ENCODE data around the gene DDIT3.
"Not testable (repeated sequence)": the region's sequence is repeated elsewhere in the genome, so short reads cannot be mapped to it uniquely, and the experiment has no call there.

The DDIT3 gene, protein sequence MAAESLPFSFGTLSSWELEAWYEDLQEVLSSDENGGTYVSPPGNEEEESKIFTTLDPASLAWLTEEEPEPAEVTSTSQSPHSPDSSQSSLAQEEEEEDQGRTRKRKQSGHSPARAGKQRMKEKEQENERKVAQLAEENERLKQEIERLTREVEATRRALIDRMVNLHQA

DNA sequence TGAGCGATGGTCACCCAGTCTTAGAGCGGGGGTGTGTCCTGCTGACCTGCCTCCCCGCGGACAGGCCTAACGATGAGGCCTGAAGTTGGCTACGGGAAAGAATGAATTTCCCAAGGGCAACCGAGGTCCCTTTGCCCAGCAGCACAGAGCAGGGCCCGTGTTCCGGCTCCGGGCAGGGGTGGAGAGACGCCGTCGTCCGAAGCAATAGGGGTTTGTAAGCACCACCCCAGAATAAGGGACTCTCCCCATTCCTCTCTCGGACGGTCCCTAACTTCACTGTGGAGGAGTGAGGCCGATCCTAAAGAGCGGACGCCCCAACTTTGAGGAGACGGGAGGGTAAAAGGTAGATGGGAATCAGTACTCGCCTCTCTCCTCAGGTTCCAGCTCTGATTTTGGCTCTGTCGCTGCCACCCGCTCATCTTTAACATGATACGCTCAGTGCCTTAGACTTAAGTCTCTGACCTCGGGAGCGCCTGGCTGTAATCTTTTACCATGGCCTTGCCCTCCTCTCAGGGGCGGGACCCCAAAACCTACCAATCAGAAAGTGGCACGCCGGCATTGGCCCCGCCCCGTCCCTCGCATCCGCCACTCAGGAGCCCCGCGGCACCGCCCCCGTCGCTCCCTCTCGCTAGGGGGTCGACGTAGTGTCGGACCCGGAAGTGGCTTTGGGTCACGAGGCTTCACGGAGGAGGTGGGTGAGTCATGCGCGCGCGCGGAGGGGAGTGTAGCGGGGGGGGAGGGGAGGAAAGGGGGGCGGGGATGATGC is at the start of gene DDIT3:
DDIT3 (minus strand) TSS at position 462 of the 766 bp plus-strand sequence. CDS start 3,108 bp downstream, outside the sequence.
- DNase-seq: peak; percentile 98 to 100 (median 99)

- DNase-seq: no peak
Observed at GRCh38 chr12:57569858-57570257, 49.5 kb upstream of the DDIT3 start.

DNA sequence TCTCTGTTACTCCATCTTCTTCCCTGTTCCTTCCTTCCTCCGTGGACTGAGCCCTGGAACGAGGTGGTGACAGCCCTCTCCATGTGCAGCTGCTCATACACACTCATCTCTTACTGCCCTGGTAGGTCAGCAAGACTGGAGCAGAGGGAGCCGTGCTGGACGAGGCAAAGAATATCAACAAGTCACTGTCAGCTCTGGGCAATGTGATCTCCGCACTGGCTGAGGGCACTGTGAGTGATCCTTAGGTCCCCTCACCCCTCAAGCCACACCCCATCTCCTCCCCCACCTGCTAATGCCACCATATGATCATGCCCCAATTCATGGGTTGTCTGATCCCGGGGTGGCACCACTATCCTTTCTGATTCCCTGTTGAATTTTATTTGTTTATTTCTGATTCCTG is 48.5 kb upstream of the DDIT3 start:
- DNase-seq: no peak

GRCh38 chr12:57564178-57564740 is 43.9 kb upstream of the DDIT3 start:
- no peak for DNase-seq

DNA sequence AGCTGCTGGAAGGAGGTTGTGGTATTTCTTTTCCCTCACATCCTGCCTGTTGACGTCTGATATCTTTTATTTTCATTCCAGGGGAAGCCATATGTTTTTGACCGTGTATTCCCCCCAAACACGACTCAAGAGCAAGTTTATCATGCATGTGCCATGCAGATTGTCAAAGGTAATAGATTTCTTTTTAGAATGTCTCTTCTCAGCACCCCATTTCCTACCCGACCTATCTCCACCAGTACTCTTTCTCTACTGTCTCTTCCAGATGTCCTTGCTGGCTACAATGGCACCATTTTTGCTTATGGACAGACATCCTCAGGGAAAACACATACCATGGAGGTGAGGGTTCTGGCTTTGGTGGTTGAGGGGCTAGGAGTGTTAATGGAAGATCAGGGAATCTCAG is 43.0 kb upstream of the DDIT3 start:
- no peak for DNase-seq

- not testable (repeated sequence) for DNase-seq
Observed at GRCh38 chr12:57561117-57561516, 40.8 kb upstream of the DDIT3 start.

DNA sequence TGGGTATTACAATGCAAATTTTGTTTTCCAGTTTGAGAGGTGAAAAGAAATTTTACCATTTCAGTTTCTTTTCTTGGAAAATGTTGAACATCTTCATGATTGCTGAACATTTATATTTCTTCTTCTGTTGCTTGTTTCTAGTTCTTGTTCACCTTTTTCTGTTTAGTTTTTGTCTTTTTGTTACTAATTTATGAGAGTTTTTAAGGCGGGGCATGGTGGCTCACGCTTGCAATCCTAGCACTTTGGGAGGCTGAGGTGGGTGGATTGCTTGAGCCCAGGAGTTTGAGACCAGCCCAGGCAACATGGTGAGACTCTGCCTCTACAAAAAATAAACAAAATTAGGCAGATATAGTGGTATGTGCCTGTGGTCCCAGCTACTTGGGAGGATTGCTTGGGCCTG is 40.2 kb upstream of the DDIT3 start:
- no peak for DNase-seq

GRCh38 chr12:57558864-57559263 is 38.5 kb upstream of the DDIT3 start:
- DNase-seq: no peak

GRCh38 chr12:57554897-57555296 is 34.6 kb upstream of the DDIT3 start:
- no peak for DNase-seq

- no peak for DNase-seq
Observed at GRCh38 chr12:57554453-57554852, 34.1 kb upstream of the DDIT3 start.

GRCh38 chr12:57553343-57554202 is 33.3 kb upstream of the DDIT3 start:
- DNase-seq: no peak

- DNase-seq: no peak
Observed at GRCh38 chr12:57552835-57553313, 32.6 kb upstream of the DDIT3 start.

- DNase-seq: no peak
Observed at GRCh38 chr12:57552306-57552651, 32.0 kb upstream of the DDIT3 start.

DNA sequence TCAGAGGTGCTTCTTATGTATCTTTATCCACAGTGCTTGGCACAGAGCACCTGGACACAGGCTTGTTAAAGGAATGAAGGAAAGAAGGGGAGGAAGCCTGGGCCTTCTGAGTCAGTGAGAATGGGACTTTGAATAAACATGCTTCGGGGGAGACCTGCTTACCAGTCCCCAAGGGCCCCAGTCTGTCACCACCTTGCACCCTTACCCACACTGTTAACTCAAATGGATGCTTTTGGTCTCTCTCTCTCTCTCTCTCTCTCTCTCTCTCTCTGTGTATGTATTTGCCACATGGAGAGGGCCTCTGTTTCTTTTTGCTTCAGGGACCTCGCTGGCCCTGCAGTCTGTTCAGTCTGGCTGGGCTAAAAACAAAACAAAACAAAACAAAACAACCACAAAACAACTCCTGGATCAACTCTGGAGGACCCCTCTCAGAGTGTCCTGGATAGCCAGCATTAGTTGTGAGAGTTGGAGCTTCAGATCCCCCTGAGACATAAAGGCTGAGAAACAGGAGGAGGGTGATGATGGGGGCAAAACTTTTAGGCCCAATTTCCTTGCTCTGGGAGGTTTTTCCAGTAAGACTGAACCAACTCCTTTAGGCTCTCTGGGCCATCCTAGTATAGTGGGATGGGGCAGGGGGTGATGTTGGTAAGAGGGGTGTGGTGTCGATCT is 31.5 kb upstream of the DDIT3 start:
- no peak for DNase-seq

- no peak for DNase-seq
Observed at GRCh38 chr12:57550641-57551549, 30.6 kb upstream of the DDIT3 start.

DNA sequence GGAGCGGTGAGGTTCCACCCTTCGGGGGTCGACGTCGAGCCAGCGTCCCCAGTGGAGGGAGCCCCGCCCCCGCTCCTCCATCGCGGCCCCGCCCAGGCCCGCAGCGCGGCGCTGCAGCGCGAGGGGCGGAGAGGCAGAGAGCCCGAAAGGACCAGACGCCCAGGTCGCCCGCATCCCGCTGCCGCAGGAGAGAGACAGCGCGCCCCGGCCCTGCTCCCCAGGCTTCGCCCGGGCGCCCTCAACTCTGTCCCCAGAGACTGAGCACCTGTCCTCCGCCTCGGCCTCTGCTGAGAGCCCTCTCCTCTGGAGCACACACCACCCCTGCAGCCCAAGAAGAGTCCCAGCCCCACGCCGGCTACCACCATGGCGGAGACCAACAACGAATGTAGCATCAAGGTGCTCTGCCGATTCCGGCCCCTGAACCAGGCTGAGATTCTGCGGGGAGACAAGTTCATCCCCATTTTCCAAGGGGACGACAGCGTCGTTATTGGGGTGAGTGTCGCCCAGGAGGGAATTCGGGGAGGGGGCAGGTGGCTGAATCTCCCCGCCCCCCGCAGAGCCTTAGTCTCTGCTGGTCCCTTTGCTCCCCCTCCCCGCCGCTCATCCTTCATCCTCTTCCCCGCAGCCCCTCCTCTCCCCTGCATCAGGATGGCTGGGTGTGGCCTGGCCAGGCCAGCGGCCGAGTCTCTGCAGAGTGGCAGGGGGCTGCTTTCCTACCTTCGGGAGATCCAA is 29.8 kb upstream of the DDIT3 start, which contains the start of gene KIF5A:
KIF5A (plus strand) TSS at position 136 of the 732 bp plus-strand sequence; CDS start at position 364, 228 bp downstream.
- DNase-seq: peak in 2 of 4 experiments; percentile 2 to 47

- no peak for DNase-seq
Observed at GRCh38 chr12:57549203-57549908, 29.0 kb upstream of the DDIT3 start.

DNA sequence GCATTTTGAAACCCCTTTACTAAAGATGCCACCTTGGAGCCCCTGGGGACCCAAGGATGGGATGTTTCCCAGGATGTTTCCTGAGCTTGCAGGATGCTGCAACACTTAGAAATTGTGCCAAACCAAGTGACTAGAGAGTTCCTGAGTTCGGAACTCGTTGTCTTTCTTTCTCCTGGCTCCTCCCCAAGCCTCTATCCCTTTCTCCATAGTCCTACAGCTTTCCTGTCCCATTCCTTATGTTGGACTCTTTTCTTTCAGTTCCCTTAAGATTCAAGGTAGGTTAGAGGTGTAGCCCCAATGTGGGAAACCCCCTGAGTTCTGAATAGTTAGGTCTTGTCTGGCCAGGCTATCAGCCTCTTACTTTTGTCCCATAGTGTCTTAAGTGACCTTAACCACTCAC is 28.2 kb upstream of the DDIT3 start:
- no peak for DNase-seq

DNA sequence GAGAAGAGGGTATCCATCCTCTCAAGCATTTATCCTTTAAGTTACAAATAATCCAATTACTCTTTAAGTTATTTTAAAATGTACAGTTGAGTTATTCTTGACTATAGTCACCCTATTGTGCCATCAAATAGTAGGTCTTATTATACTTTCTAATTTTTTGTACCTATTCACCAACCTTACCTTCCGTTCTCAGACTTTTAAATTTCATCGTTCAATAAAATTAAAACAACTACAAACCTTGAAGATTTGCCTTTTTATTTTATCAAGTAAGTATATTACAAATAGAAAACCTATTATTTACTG is 27.6 kb upstream of the DDIT3 start:
- DNase-seq: no peak

Measured in activated naive CD4-positive, alpha-beta T cell (primary cell).